HG03521 (cell line): Measurements from ENCODE around the gene FBLN2.

Experiments
- ATAC-seq: cut with Tn5 transposase; IDR thresholded peaks from one replicate; pipeline ENCODE4 v1.9.1; 2021; ENCODE audit warnings: mild to moderate bottlenecking, moderate library complexity; ENCODE audit not compliant: unreplicated experiment

The FBLN2 gene

GRCh38 chr3:13596426-13597205 lies 47.7 kb downstream of the FBLN2 start:
- no peak for ATAC-seq

GRCh38 chr3:13597661-13598060 lies 48.7 kb downstream of the FBLN2 start:
- no peak for ATAC-seq

GRCh38 chr3:13598201-13598600 lies 49.3 kb downstream of the FBLN2 start:
- ATAC-seq: no peak

GRCh38 chr3:13598926-13599886 lies 50.3 kb downstream of the FBLN2 start:
- ATAC-seq: no peak

GRCh38 chr3:13599887-13600450 lies 51.0 kb downstream of the FBLN2 start:
- no peak for ATAC-seq

- no peak for ATAC-seq
These were observed 52.2 kb downstream of the FBLN2 start for GRCh38 chr3:13600950-13601691.

GRCh38 chr3:13601692-13602080 lies 52.8 kb downstream of the FBLN2 start:
- no peak for ATAC-seq

- no peak for ATAC-seq
These were observed 56.6 kb downstream of the FBLN2 start for GRCh38 chr3:13605555-13605954.

- ATAC-seq: no peak
These were observed 59.1 kb downstream of the FBLN2 start for GRCh38 chr3:13607821-13608597.

- no peak for ATAC-seq
These were observed 60.2 kb downstream of the FBLN2 start for GRCh38 chr3:13608969-13609725.

GRCh38 chr3:13610006-13610570 lies 61.2 kb downstream of the FBLN2 start:
- ATAC-seq: no peak

GRCh38 chr3:13611221-13611620 lies 62.3 kb downstream of the FBLN2 start:
- no peak for ATAC-seq

- ATAC-seq: no peak
These were observed 63.9 kb downstream of the FBLN2 start for GRCh38 chr3:13612829-13613228.

- ATAC-seq: no peak
These were observed 64.6 kb downstream of the FBLN2 start for GRCh38 chr3:13613343-13614190.

GRCh38 chr3:13614607-13615006 lies 65.7 kb downstream of the FBLN2 start:
- no peak for ATAC-seq

- no peak for ATAC-seq
These were observed 66.1 kb downstream of the FBLN2 start for GRCh38 chr3:13615019-13615528.

- ATAC-seq: no peak
These were observed 67.4 kb downstream of the FBLN2 start for GRCh38 chr3:13616359-13616758.
